Measurements from ENCODE around the gene HDAC10.

Gene HDAC10

DNA sequence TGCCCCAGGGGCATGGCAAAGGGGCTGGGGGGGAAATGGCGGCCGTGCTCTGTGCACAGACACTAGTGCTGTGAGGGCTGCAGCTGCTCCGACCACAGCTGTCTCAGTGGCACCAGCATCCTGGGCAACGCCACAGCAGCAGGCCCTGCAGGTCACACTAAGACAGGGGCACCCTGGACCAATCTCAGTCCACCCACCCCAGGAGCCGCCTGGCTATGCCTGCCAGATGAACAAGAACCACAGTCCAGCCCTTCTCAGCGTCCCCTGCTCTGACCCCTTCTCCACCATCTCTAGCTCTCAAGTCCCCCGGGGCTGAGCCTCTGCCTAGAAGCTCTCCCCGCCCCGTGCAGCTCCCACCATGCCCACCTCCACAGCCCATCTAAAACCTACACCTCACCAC, 22.7 kb downstream of the HDAC10 start:
- no peaks in the 10 kb centered on the region for H3K4me1 ChIP-seq
- no peak overlapping the region for H2AFZ ChIP-seq
- H3K9me3 ChIP-seq (ENCODE audit: control insufficient read depth, low read length): no peaks in the 10 kb centered on the region
- no peak overlapping the region for H3K27ac ChIP-seq
- H3K4me2 ChIP-seq (ENCODE audit: low read length): no peak overlapping the region
- no peak for TF ChIP-seq CTCF (IDR thresholded peaks at IDR 0.05)
- no peaks in the 10 kb centered on the region for H3K36me3 ChIP-seq (ENCODE audit: control insufficient read depth, insufficient read depth, low read length)
- H3K27me3 ChIP-seq (ENCODE audit: control insufficient read depth, insufficient read depth, low read length): no peaks in the 10 kb centered on the region
- no peak overlapping the region for H3K9ac ChIP-seq
- H3K4me3 ChIP-seq (ENCODE audit: low read depth, low read length): no peak overlapping the region
- peaks cover 2% of the 10 kb centered on the region for H3K79me2 ChIP-seq

DNA sequence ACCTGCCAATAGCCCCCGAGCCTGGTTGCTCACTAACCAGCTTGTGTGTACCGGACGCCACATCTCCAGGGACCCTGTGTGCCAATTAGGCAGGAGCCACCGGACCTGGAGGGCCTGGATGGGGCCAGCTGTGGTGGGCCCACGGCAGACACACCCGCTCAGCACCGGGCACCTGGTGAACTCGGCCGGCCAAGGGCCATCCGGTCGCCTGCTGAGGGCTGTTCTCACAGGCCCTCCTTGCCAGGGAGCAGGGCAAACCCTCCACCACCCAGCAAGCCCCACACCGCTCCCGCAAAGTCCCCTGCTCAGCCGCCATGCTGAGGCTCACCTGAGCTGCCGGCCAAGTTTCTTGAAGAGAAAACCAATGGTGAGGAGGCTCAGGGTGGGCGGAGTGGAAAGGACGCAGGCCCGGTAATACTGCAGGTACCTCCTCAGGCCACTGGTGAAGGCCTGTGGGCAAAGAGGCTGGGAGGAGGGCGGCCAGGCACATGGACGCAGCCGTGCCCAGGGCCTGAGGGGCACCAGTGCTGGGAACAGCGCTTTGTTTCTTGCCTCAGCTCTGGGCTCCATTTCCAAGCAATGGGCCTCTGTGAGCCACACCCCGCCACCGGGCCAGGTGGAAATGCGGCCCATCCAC, 23.4 kb downstream of the HDAC10 start:
- H2AFZ ChIP-seq: no peak overlapping the region
- H3K9me3 ChIP-seq (ENCODE audit: control insufficient read depth, low read length): no peaks in the 10 kb centered on the region
- peaks cover 2% of the 10 kb centered on the region for H3K79me2 ChIP-seq
- no peak overlapping the region for H3K4me2 ChIP-seq (ENCODE audit: low read length)
- no peaks in the 10 kb centered on the region for H3K4me1 ChIP-seq
- no peak for TF ChIP-seq CTCF (IDR thresholded peaks at IDR 0.05)
- no peaks in the 10 kb centered on the region for H3K36me3 ChIP-seq (ENCODE audit: control insufficient read depth, insufficient read depth, low read length)
- no peak overlapping the region for H3K27ac ChIP-seq
- H3K4me3 ChIP-seq (ENCODE audit: low read depth, low read length): no peak overlapping the region
- H3K9ac ChIP-seq: no peak overlapping the region
- no peaks in the 10 kb centered on the region for H3K27me3 ChIP-seq (ENCODE audit: control insufficient read depth, insufficient read depth, low read length)

DNA sequence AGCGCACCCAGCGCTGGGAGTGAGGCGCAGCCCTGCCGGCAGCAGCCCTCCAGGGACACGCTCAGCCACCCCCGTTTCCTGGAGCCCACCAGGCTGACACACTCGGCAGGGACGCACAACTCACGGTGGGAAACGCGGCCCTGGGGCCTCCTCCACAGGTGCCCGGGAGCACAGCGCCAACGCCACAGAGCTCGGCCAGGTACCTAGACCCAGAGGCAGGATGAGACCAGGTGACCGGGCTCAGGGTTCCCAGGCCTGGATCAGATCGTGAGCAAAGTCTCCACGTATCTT, 24.2 kb downstream of the HDAC10 start:
- Histone ChIP-seq H3K4me2 (ENCODE audit: low read length) (no peak overlapping the region), H3K36me3 (ENCODE audit: control insufficient read depth, insufficient read depth, low read length) (no peaks in the 10 kb centered on the region), H3K4me3 (ENCODE audit: low read depth, low read length) (no peak overlapping the region), H3K27ac (no peak overlapping the region), H3K79me2 (peaks cover 2% of the 10 kb centered on the region), H3K9me3 (ENCODE audit: control insufficient read depth, low read length) (no peaks in the 10 kb centered on the region), H2AFZ (no peak overlapping the region), H3K4me1 (no peaks in the 10 kb centered on the region), H3K9ac (no peak overlapping the region), H3K27me3 (ENCODE audit: control insufficient read depth, insufficient read depth, low read length) (no peaks in the 10 kb centered on the region)
- no peak for TF ChIP-seq CTCF (IDR thresholded peaks at IDR 0.05)

DNA sequence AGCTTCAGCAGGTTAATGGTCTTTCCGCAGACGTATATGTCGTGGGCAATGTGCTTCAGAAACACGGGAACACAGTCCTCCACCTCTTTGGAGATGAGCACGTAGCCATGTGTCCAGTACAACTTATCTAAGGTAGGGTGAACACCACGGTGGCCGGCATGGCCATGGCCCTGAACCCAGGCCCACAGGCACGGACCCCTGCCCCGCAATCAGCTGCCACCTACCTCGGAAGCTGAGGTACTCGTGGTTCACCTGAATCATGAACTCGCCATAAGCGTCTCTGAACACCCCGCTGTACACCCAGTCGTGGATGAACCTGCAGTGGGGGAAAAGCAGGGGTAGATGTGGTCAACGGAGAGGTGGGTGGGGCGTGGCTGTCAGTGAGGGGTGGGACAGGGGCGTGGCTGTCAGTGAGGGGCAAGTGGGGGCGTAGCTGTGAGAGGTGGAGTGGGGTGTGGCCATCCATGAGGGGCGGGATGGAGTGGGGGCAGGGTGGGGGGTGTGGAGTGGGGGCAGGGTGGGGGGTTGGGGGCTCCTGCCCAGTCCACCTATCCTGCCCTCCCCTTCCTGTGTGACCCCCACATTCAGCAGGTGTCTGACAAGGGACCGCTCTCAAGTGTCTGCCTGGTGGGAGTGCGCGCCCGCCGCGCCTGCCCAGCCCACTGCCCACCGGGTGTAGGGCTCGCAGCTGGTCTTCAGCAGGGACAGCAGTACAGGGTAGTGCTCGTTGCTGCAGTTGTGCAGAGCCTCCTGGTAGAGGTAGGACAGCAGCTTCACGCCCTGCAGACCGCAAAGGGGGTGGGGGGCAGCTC, 24.8 kb downstream of the HDAC10 start:
- no peak overlapping the region for H3K4me2 ChIP-seq (ENCODE audit: low read length)
- TF ChIP-seq CTCF (IDR thresholded peaks at IDR 0.05): no peak
- H3K9ac ChIP-seq: no peak overlapping the region
- H3K27ac ChIP-seq: no peak overlapping the region
- peaks cover 2% of the 10 kb centered on the region for H3K79me2 ChIP-seq
- no peak overlapping the region for H3K4me3 ChIP-seq (ENCODE audit: low read depth, low read length)
- no peak overlapping the region for H2AFZ ChIP-seq
- no peaks in the 10 kb centered on the region for H3K4me1 ChIP-seq
- H3K27me3 ChIP-seq (ENCODE audit: control insufficient read depth, insufficient read depth, low read length): no peaks in the 10 kb centered on the region
- H3K36me3 ChIP-seq (ENCODE audit: control insufficient read depth, insufficient read depth, low read length): no peaks in the 10 kb centered on the region
- no peaks in the 10 kb centered on the region for H3K9me3 ChIP-seq (ENCODE audit: control insufficient read depth, low read length)
